HL-60 (cell line): ENCODE data around the gene ZNF75A.

Source experiments
- DNase-seq, 2 experiments: peaks; one replicate each; pipeline ENCODE4 v3.0.0-alpha.2; 2010 to 2020; ENCODE audit warnings: low read depth in 1 of 2, low spot score in 1 of 2
- H3K27ac ChIP-seq: fragments of 250-450 bp; sonication (Bioruptor Pico); replicated peaks from 2 replicates; pipeline ENCODE4 v1.5.1; 2020; ENCODE audit warnings: mild to moderate bottlenecking, moderate library complexity
- H3K27me3 ChIP-seq: fragments of 250-450 bp; sonication (Bioruptor Pico); 2 replicates; pipeline ENCODE4 v1.5.1; 2021; ENCODE audit warnings: mild to moderate bottlenecking, moderate library complexity; ENCODE audit not compliant: insufficient read depth, poor library complexity, severe bottlenecking
- H3K4me3 ChIP-seq: replicated peaks from 2 replicates; pipeline ENCODE4 v1.5.1; 2011; ENCODE audit warnings: mild to moderate bottlenecking, control low read depth, low read length; ENCODE audit not compliant: insufficient read depth
- GABPA ChIP-seq: IDR thresholded peaks from 2 replicates; pipeline ENCODE4 v1.6.1; 2012; ENCODE audit warnings: low read depth
- POLR2AphosphoS5 ChIP-seq: IDR thresholded peaks from 2 replicates; pipeline ENCODE4 v1.6.1; 2012; ENCODE audit warnings: low read depth
- SPI1 ChIP-seq: IDR thresholded peaks from 2 replicates; pipeline ENCODE4 v1.6.1; 2012; ENCODE audit warnings: low read depth, mild to moderate bottlenecking, borderline replicate concordance
- TF ChIP-seq, protein P1 (sequence below): IDR thresholded peaks from one replicate; pipeline ENCODE4 v1.5.1; 2011; ENCODE audit warnings: low read length, control low read depth, inconsistent platforms; ENCODE audit not compliant: insufficient read depth
- TF ChIP-seq, protein P2 (sequence below): IDR thresholded peaks from 2 replicates; pipeline ENCODE4 v1.6.1; 2012; ENCODE audit warnings: low read depth; ENCODE audit not compliant: insufficient replicate concordance

The ZNF75A gene

DNA sequence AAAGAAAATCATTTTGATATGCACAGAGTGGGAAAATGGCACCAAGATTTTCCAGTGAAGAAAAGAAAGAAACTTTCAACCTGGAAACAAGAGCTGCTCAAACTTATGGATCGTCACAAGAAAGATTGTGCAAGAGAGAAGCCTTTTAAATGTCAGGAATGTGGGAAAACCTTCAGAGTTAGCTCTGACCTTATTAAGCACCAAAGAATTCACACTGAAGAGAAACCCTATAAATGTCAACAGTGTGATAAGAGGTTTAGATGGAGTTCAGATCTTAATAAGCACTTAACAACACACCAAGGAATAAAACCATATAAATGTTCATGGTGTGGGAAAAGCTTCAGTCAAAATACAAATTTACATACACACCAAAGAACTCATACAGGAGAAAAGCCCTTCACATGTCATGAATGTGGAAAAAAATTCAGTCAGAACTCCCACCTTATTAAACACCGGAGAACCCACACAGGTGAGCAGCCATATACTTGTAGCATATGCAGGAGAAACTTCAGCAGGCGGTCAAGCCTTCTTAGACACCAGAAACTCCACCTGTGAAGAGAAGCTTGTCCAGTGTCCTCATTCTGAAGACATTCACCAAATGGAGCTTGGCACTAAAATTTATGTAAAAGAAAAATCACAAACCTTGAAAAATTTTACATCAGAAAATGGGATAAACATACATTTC lies 12.2 kb downstream of the ZNF75A start:
- no peak for DNase-seq
- Histone ChIP-seq H3K27ac (no peak overlapping the region), H3K27me3 (no peaks in the 10 kb centered on the region), H3K4me3 (no peak overlapping the region)
- TF ChIP-seq SPI1 (no peak), GABPA (no peak), POLR2AphosphoS5 (no peak)
- TF ChIP-seq, protein P1, sequence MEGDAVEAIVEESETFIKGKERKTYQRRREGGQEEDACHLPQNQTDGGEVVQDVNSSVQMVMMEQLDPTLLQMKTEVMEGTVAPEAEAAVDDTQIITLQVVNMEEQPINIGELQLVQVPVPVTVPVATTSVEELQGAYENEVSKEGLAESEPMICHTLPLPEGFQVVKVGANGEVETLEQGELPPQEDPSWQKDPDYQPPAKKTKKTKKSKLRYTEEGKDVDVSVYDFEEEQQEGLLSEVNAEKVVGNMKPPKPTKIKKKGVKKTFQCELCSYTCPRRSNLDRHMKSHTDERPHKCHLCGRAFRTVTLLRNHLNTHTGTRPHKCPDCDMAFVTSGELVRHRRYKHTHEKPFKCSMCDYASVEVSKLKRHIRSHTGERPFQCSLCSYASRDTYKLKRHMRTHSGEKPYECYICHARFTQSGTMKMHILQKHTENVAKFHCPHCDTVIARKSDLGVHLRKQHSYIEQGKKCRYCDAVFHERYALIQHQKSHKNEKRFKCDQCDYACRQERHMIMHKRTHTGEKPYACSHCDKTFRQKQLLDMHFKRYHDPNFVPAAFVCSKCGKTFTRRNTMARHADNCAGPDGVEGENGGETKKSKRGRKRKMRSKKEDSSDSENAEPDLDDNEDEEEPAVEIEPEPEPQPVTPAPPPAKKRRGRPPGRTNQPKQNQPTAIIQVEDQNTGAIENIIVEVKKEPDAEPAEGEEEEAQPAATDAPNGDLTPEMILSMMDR: no peak
- TF ChIP-seq, protein P2, sequence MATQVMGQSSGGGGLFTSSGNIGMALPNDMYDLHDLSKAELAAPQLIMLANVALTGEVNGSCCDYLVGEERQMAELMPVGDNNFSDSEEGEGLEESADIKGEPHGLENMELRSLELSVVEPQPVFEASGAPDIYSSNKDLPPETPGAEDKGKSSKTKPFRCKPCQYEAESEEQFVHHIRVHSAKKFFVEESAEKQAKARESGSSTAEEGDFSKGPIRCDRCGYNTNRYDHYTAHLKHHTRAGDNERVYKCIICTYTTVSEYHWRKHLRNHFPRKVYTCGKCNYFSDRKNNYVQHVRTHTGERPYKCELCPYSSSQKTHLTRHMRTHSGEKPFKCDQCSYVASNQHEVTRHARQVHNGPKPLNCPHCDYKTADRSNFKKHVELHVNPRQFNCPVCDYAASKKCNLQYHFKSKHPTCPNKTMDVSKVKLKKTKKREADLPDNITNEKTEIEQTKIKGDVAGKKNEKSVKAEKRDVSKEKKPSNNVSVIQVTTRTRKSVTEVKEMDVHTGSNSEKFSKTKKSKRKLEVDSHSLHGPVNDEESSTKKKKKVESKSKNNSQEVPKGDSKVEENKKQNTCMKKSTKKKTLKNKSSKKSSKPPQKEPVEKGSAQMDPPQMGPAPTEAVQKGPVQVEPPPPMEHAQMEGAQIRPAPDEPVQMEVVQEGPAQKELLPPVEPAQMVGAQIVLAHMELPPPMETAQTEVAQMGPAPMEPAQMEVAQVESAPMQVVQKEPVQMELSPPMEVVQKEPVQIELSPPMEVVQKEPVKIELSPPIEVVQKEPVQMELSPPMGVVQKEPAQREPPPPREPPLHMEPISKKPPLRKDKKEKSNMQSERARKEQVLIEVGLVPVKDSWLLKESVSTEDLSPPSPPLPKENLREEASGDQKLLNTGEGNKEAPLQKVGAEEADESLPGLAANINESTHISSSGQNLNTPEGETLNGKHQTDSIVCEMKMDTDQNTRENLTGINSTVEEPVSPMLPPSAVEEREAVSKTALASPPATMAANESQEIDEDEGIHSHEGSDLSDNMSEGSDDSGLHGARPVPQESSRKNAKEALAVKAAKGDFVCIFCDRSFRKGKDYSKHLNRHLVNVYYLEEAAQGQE: no peak

DNA sequence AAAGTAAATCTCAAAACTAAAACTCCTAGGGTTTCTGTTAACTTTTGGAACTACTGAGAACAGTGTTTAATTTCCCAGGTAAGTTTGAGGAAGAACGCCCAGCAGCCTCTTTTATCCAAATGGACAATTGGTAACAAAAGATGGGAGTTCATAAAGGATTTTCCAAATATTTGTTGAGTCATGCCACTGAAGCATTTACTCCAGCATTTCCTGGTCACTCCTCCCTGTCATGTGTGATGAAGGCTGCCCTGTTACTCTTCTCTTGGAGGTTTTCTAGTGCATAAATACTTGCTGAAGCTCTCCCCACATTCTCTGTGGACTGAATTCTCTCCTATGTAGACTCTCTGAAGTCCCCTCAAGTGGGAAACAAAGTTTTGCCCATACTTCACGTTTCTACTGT lies 16.5 kb downstream of the ZNF75A start:
- H3K27me3 ChIP-seq: no peaks in the 10 kb centered on the region
- TF ChIP-seq, protein P1: no peak
- no peak for TF ChIP-seq GABPA
- no peak for TF ChIP-seq SPI1
- TF ChIP-seq, protein P2: no peak
- no peak for TF ChIP-seq POLR2AphosphoS5
- no peak overlapping the region for H3K27ac ChIP-seq
- DNase-seq: no peak
- H3K4me3 ChIP-seq: no peak overlapping the region

DNA sequence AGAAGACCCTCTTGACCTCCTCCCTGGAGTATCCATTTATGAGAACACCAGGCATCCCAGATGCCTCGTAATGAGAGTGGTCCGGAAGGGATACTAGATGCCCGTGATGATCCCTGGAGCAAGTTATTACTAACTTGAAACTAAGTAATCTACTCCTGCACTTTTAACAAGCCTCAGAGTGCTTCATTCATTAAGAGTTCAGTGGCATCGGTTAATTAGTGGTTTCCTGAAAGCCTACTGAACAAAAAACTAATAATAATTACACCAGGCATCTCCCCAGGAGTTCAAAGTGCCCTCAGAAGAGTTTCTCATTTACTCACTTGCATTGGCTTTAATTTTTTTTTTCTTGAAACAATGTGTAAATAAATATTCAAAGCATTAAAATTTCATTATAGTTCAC lies 22.2 kb downstream of the ZNF75A start:
- Histone ChIP-seq H3K27me3 (no peaks in the 10 kb centered on the region), H3K4me3 (no peak overlapping the region), H3K27ac (no peak overlapping the region)
- TF ChIP-seq, protein P1: no peak
- TF ChIP-seq, protein P2: no peak
- TF ChIP-seq POLR2AphosphoS5: no peak
- no peak for TF ChIP-seq GABPA
- no peak for TF ChIP-seq SPI1
- no peak for DNase-seq
